Stimulated activated CD4-positive, alpha-beta T cell treated with anti-CD3 and anti-CD28 coated beads, TNF-alpha, amount 100 ng/mL, for 24 hours (primary cell): ENCODE results near the gene SLC52A3.
"Not testable (repeated sequence)": the region's sequence is repeated elsewhere in the genome, so short reads cannot be mapped to it uniquely, and the experiment has no call there.

ENCODE experiments used
- DNase-seq, 3 experiments: peaks; one replicate each; pipeline ENCODE4 v3.0.0-alpha.2; 2020; ENCODE audit warnings: low read depth in 3 of 3

The SLC52A3 gene

DNA sequence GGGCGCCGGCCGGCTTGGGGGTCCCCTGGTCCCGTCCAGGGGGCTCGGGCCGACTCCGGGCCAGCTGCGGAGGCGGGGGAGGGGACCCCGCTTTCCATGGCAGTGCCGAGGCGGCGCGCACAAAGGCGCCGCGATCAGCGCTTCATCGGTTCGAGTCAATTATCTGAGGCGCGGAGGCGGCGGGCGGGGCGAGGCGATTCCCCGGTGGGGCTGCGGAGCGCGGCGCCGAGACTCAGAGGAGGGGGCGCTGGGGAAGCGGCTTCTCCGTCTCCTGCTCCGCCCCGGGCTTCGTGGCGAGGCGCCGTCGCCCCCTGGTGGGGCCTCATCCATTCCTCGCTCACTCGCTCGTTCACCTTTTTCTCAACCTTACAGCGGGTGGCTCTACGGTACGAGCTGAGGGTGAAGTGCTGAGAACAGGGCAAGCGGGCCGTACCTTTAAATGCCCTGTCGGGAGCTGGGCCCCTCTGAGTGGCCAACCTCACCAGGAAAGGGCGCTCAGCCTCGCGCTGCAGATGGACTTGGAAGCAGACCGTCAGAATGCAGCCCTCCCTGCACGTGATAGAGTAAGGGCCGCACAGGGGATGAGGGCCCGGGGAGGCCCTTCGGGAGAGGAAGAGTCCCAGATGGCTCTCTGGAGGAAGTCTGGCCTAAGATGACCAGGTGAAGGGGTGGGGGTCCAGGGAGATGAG, 39.9 kb downstream of the SLC52A3 start:
- DNase-seq = peak; percentile 14 to 63 (median 29)

GRCh38 chr20:726160-726559, 42.1 kb downstream of the SLC52A3 start:
- no peak for DNase-seq

- no peak for DNase-seq
These were observed 42.8 kb downstream of the SLC52A3 start for GRCh38 chr20:725491-725890.

GRCh38 chr20:724797-725196, 43.5 kb downstream of the SLC52A3 start:
- DNase-seq = not testable (repeated sequence)

DNA sequence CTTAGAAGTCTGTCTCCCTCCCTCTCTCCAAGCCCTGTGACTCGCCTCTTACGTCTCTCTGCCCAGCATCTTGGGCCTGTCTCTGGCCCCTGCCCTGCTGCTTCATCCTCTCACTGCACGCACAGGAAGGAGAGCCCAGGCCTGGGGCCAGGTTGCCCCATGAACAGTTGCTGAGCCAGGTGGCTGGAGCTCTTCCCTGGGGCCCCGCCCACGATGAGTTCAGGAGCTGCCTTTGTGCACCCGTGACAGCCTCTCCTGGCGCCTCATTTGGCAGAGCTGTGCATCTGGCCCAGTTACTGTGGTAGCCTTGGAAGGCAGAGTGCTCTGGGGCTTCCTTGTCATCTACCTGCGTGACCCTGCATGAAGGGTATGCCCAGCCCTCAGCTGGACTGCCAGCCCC, 44.5 kb downstream of the SLC52A3 start:
- no peak for DNase-seq

- DNase-seq = no peak
These were observed 45.3 kb downstream of the SLC52A3 start for GRCh38 chr20:722822-723644.

- DNase-seq = no peak
These were observed 46.4 kb downstream of the SLC52A3 start for GRCh38 chr20:721876-722275.

- DNase-seq = no peak
These were observed 48.5 kb downstream of the SLC52A3 start for GRCh38 chr20:719816-720215.

DNA sequence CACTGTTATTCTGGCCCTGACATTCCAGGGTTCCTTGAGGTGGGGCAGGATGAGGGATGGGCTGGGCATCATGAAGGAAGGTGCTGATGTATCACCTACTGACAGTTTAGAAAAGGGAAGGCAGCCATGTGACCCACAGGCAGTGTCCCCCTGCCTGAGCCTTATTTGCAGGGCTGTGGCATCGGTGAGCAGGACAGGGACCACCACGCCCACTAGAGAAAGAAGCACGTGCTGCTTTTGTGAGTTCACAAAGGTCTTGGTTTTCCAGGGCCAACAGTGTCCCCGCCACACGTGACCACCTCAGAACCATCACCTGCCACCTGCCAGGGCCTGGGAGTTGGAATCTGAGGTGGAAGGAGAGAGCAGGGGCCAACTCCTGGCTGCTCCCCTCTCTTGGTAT, 49.2 kb downstream of the SLC52A3 start:
- no peak for DNase-seq

DNA sequence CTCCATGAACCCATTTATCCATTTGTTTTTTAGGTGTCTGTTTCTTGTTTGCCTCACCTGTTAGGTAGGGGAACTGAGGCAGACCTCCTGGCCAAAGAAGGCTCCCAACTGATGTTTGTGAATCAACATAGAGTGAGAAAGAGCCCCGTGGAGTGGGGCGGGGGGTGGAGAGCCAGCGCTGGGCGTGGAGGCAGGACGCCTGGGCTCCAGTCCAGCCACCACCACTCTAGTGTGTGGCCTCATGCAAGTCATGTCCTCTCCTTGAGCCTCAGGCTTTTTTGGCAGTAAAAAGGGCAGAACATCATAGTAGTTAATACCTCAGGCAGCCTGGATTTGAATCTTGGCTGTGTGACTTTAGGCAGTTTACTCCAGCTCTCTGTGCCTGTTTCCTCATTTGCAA, 50.5 kb downstream of the SLC52A3 start:
- DNase-seq = no peak

- no peak for DNase-seq
These were observed 51.0 kb downstream of the SLC52A3 start for GRCh38 chr20:717271-717670.

GRCh38 chr20:714453-714852, 53.8 kb downstream of the SLC52A3 start:
- no peak for DNase-seq

GRCh38 chr20:711576-711975, 56.7 kb downstream of the SLC52A3 start:
- DNase-seq = no peak

- no peak for DNase-seq
These were observed 57.4 kb downstream of the SLC52A3 start for GRCh38 chr20:710780-711450.
